Muscle of back (tissue), 10 donors: ENCODE results near the gene BTBD1. TPM values are rescaled to one million over a fixed set of nuclear protein-coding genes. Genes with fewer than 3 reads are reported as not detected.

Source experiments
- polyA plus RNA-seq, 10 donors: library from polyadenylated mRNA; unstranded; fragments of 120-200 nt; gene quantifications; one replicate each; pipeline ENCODE4 v1.2.1, GENCODE V29; 2013; ENCODE audit not compliant: insufficient read length in 10 of 10

The BTBD1 gene
- polyA plus RNA-seq, 10 donors: 85.5 to 146 (median 121) TPM

Other genes starting within 250 kb of the BTBD1 start
- 10 to 100 TPM; 19.3 to 36.3 (median 26.6) TPM for gene HOMER2, start 114.5 kb downstream of the BTBD1 start, polyA plus RNA-seq
- 10 to 100 TPM; 27.7 to 34.5 (median 29.8) TPM for gene RAMAC, start 81.0 kb downstream of the BTBD1 start, polyA plus RNA-seq
- 10 to 100 TPM; 12.1 to 19.0 (median 16.0) TPM for gene C15orf40, start 55.6 kb downstream of the BTBD1 start, polyA plus RNA-seq
- gene TM6SF1, start 40.4 kb upstream of the BTBD1 start, polyA plus RNA-seq: 10 to 100 TPM; 34.4 to 75.2 (median 47.7) TPM
- 10 to 100 TPM; 40.8 to 71.8 (median 49.6) TPM for gene HDGFL3, start 140.6 kb upstream of the BTBD1 start, polyA plus RNA-seq
- gene BNC1, start 217.4 kb upstream of the BTBD1 start, polyA plus RNA-seq: 1 to 10 TPM in 9 of 10 donors, under 1 TPM in 1; 0.92 to 3.7 (median 1.8) TPM